Gastrocnemius medialis (tissue), 4 donors: ENCODE data around the gene ZPBP2.

Experiments used
- POLR2A ChIP-seq, 2 donors: fragments of 450-650 bp; IDR thresholded peaks; one replicate each; pipeline ENCODE4 v1.6.1; 2017; ENCODE audit warnings: antibody characterized with exemption in 2 of 2, mild to moderate bottlenecking in 2 of 2, moderate library complexity in 2 of 2
- TF ChIP-seq, protein P1 (sequence below), 5 experiments: fragments of 450-650 bp in 3 of 5; fragments of 200-600 bp in 2 of 5; sonication (generic) in 2 of 5; IDR thresholded peaks in 4 of 5; conservative IDR thresholded peaks in 1 of 5; 1 replicate in 4 of 5; 2 replicates in 1 of 5; pipeline ENCODE4 v1.5.1; 2016 to 2019; ENCODE audit warnings: antibody characterized with exemption in 5 of 5, mild to moderate bottlenecking in 3 of 5, moderate library complexity in 3 of 5

DNA sequence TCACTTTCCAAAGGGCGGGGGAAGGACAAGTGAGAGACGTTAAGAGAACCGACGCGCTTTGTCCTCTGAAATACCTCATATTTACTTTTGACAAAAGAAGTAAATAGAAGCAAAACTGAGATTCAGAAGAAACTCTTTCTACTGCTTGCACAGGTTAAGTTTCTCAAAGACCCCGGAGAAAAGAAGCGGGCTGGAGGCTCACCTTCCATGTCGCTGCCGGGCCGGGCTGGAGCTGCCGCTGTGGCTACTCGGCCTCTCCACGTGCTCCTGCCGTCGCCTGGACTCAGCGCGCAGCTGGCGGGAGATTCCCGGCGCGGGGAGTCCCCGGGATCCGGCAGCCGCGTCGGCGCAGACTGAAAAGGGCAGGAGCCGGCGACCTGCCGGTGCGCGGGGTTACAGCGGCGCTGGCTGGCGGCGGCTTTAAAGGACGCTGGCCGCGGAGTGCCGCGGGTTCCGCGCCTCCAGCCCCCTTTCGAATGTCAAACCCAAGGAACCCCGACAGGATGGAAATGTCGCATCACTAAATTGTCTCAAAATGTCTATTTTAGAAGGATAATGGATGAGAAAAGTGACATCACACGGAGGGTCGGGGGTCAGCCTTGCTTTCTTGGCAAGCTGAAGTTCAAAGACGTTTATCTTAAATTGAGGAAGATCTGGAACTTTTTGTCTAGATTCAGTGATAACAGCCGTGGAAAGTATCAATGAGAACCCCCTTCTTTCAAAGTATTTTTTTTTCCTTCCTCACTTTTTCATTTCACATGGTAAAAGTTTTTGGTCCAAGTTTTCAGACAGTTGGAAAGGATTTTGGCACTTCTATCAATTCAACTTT, 3.9 kb upstream of the ZPBP2 start, which contains the start of gene IKZF3:
- TF ChIP-seq, protein P1, sequence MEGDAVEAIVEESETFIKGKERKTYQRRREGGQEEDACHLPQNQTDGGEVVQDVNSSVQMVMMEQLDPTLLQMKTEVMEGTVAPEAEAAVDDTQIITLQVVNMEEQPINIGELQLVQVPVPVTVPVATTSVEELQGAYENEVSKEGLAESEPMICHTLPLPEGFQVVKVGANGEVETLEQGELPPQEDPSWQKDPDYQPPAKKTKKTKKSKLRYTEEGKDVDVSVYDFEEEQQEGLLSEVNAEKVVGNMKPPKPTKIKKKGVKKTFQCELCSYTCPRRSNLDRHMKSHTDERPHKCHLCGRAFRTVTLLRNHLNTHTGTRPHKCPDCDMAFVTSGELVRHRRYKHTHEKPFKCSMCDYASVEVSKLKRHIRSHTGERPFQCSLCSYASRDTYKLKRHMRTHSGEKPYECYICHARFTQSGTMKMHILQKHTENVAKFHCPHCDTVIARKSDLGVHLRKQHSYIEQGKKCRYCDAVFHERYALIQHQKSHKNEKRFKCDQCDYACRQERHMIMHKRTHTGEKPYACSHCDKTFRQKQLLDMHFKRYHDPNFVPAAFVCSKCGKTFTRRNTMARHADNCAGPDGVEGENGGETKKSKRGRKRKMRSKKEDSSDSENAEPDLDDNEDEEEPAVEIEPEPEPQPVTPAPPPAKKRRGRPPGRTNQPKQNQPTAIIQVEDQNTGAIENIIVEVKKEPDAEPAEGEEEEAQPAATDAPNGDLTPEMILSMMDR (IDR thresholded peaks at IDR 0.05 in 4 of 5, conservative IDR thresholded peaks at IDR 0.05 in 1 of 5) = no peak
- no peak for TF ChIP-seq POLR2A (IDR thresholded peaks at IDR 0.05)
